Activated T-cell treated with anti-CD3 and anti-CD28 coated beads, Interleukin-2, amount 50 U/mL, for 48 hours (primary cell): Measurements from ENCODE around the gene PIP4K2A.

Source experiments
- DNase-seq, 2 experiments: peaks; one replicate each; pipeline ENCODE4 v3.0.0-alpha.2; 2020

PIP4K2A gene

DNA sequence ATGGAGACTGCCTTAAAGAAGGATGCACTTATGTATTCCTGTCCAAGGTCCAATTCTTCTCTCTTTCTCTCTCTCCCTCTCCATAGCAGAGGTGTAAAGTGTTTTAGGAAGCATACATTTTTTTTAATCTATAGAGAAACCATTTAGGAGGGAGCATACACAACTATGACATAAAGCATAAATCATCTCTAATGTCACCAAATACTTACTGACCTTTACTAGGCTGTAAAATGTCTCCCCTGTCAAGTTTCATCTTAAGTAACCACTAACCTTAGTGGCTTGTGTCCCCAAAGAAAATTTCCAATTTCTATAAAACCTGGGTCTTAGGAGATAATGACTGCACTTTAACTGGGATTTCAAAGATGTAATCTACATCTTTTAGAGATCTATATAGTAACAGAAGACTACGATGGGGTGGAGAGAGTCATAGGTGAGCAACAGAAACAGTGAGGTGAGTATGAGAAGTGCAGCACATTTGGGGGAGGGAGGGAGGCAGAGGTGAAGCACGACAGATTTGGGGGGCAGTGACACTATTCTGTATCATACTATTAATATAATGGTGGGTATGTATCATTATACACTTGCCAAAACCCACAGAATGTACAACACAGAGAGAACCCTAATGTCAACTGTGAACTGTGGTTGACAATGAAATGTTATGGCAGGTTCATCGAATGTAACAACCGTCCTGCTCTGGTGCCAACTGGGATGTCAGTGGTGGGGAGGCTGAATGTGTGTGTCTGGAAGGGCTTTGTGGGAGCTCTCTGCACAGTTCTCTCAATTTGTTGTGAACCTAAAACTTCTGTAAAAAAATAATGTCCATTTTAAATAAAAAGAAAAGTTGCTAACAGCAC lies 79.5 kb downstream of the PIP4K2A start:
- no peak for DNase-seq

- no peak for DNase-seq
Observed at GRCh38 chr10:22634093-22634492, 80.3 kb downstream of the PIP4K2A start.

DNA sequence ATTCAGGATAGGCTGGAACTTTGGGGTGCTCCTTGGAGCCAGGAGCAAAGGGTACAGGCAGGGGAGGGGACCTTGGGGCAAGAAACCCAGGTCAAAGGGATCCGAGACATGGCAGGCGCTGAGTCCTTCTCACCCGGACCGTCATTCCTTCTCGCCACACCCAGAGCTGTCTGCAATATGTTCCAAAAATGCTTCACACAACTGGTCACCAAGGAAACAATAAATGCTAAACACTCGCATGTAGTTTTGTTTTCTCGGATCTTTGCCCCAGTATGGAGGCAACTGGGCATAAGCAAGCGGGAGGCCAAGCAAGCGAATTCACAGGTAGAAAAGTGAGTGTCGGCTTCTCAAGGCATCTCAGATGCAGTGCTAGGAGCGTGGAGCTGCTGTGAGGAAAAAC lies 80.8 kb downstream of the PIP4K2A start:
- no peak for DNase-seq

- DNase-seq = no peak
Observed at GRCh38 chr10:22633106-22633505, 81.3 kb downstream of the PIP4K2A start.

- no peak for DNase-seq
Observed at GRCh38 chr10:22631646-22632278, 82.6 kb downstream of the PIP4K2A start.

GRCh38 chr10:22631185-22631584 lies 83.2 kb downstream of the PIP4K2A start:
- no peak for DNase-seq

DNA sequence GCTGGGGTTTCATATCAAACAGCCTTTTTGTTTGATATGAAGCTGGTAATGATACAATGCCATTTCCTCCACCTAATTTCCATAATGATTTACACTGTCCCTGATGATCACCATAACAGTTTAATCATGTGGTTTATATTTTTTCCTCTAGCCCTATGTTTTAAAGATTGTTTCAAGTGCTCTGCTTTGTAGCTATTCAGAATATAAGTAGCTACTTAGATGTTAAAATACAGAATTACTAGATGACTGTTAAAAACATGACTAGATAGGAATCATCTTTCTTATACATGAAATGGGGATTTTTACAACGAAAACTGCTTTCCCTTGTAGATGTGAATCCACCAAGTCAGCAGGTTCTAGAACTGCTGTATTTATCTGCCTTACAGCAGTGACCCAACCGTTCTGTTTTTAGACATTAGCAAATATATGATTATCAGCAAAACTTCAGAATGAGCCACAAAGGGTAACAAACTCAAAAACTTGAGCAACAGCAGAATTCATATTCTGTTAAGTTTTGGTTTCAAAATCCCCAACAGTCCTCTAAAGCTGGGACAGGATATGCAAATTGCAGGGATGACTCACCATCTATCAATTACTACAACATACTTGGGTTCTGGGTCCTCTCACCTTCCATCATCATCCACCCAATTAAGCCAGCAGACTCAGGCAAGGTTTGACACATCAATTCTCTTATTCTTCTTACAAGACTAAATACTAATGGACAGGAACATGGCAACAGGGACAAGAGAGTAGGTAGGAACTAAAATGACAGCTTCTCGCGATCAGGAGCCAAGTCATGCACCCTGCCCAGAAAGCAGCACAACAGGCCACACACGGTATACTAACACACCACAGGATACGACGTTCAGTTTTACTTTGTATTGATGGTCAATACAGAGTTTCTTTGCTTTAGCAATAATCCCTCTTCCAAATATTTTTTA lies 83.9 kb downstream of the PIP4K2A start:
- DNase-seq = no peak

GRCh38 chr10:22629852-22630233 lies 84.5 kb downstream of the PIP4K2A start:
- peak; percentile 62 to 66 for DNase-seq

- DNase-seq = no peak
Observed at GRCh38 chr10:22629126-22629525, 85.3 kb downstream of the PIP4K2A start.

DNA sequence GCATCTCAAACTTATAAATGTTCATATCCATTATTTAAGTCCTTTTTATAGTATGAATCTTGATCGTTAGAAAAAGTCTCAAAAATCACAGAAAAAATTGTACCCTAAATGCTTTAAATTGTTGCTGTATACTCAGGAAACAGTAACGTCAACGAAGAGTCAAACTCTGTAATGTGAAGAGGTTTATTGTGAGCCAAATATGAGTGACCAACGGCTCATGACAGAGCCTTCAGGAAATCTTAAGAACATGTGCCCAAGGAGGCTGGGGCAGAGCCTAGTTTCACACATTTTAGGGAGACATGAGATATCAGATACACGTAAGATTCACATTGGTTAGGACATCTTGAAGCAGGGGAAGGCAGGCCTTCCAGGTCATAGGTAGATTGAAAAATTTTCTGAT lies 86.1 kb downstream of the PIP4K2A start:
- DNase-seq = no peak

GRCh38 chr10:22626784-22627183 lies 87.6 kb downstream of the PIP4K2A start:
- DNase-seq = no peak

DNA sequence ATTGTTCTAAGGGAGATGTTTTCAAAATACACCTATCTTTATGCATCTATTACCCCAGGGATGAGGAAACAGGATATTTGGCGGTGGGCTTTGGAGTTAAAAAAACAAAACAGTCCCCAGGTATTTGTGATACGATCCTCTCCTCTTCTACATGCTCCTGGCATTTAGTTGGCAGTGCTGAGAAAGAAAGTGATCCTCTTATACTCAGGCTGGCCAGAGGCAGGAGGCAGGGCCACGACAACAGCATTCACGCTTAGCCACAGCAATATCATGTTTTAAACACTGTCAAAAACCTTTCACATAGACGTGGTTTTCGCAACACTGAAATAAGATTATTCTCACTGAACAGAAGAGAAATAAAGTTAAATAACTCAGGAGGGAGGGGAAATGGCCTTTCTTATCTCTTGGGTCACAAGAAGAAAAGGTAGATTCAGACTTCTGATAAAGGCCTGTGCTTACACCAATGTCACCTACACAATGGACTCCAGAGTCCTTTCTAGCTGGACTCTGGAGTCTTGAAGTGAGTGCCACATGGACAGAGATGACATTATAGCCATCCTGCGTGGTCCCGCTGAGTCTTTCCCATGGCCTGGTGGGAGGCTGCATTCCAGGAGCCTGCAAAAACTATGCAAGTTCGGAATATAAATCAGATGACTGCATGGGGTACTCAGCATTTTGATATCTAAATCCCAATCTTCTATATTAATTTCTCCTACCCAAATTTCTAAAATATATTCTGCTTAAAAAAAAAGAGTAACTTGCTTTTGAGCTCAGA lies 88.7 kb downstream of the PIP4K2A start:
- no peak for DNase-seq

GRCh38 chr10:22624287-22624738 lies 90.1 kb downstream of the PIP4K2A start:
- no peak for DNase-seq

- DNase-seq = no peak
Observed at GRCh38 chr10:22623633-22624253, 90.6 kb downstream of the PIP4K2A start.

DNA sequence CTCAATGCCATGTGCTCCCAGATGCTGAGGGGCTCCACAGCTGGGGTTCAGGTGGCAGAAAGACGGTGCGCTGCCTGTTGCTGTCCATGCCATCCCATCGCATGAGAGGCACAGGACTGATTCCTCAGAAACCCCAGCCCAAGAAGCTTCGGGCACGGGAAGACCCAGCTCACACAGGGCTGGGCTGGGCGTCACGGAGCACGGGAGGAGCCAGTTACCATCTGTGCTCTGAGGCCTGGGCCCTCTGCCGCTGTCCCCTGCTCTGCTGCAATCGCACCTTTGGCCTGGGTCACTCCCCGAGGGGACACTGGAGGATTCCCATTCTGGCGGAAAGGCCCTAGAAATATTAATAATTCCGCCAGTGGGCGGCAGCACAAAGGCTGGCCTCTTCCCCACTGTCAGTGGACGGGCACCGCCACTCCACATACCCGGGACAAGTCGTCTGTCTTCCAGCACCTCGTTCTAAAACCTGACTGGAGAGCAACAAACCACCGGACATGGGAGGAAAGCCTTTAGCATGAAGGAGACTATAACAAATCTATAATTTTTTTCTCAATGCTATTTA lies 92.1 kb downstream of the PIP4K2A start:
- DNase-seq = no peak

DNA sequence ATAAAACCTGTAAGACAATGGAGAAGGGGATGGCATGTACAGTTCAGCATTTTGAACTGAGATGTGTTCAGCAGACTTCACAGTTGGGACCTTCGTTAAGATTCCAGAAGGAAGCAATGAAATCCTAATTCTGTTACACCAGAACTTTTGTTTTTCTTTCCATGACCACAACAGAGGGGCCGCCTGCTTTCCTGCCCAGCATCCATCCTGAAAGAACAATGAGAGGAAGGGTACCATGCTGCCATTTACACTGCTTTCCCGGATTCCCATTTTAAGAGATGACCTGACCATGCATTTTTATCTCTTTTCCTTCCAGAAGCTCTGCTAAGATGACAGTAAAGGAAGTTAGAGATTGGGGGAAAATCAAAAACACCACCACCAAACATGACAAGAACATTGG lies 92.7 kb downstream of the PIP4K2A start:
- DNase-seq = no peak

GRCh38 chr10:22620929-22621328 lies 93.4 kb downstream of the PIP4K2A start:
- DNase-seq = no peak

- no peak for DNase-seq
Observed at GRCh38 chr10:22620140-22620857, 94.1 kb downstream of the PIP4K2A start.

DNA sequence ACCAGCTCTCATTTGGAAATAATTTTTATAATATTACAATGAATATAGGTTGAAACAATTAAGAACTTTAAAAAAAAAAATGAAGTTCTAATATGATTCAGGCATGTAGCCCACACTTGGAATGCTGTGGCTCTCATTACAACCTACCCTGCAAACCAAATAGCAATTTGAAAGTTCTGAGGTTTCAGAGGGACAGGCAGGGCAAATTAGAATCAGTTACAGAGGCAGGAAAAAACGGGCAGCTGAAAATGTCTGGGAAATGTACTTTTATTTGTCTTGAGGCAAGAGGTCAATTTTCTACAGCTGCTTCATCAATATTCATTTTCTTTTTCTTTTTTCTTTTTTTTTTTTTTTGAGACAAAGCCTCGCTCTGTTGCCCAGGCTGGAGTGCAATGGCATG lies 95.3 kb downstream of the PIP4K2A start:
- no peak for DNase-seq

DNA sequence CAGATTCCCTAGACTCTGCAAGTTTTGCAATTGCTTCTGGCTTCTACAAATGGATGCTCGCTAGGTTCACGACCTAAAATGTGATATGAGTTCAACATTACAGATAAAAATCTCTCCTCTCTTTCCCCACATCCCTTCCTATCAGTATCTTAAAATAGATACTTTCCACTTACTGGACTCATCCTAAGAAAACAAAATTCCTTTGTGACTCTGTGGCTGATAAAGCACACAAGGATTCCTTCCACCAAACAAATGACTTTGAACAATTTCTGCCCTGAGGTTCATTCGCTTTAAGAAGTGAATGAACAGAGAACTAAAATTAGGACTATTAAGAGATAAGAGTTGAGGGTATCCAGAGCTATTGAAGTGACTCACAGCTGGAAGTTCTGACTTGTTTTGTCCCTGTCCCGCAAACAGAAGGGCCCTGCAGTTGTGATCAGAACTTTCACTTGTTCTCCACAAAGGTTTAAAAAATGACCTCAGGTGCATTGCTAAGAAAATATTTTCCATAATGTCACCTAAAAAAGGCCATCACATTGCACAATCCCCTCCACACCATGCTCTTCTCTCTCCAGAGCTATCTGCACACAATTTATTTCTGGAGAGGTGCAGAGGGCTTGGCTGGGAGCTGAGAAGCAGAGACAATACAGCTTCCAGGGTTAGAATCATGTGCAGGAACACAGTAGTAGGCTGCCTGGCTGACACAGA lies 96.1 kb downstream of the PIP4K2A start:
- DNase-seq = no peak
